OCI-LY7 (cell line): ENCODE results near the gene DTWD2. TPM values are rescaled to one million over a fixed set of nuclear protein-coding genes. Genes with fewer than 3 reads are reported as not detected.

Experiments
- BruUV-seq: library from RNA; stranded (reverse); fragments of 400-500 nt; replicated peaks from 2 replicates; lab custom pipeline; 2021; lab: Mats Ljungman, UMichigan
- CTCF ChIA-PET: fragments of 300-600 bp; sonication (Branson Sonifier 250); formaldehyde crosslinking; loops from one replicate; lab custom pipeline; 2022; ENCODE audit warnings: antibody characterized with exemption; ENCODE audit not compliant: unreplicated experiment; lab: Charles Lee
- POLR2A ChIA-PET: fragments of 300-600 bp; sonication (Branson Sonifier 250); formaldehyde crosslinking; loops from one replicate; lab custom pipeline; 2022; ENCODE audit warnings: antibody characterized with exemption; lab: Charles Lee
- DNase-seq: peaks from one replicate; pipeline ENCODE4 v3.0.0-alpha.2; 2015; ENCODE audit warnings: low spot score
- H2AFZ ChIP-seq: fragments of 200-600 bp; sonication (generic), shearing (Covaris generic); 2 replicates; pipeline ENCODE4 v1.6.1; 2014; ENCODE audit warnings: mild to moderate bottlenecking, antibody characterized with exemption, low read length, moderate library complexity
- H3K27ac ChIP-seq: fragments of 200-600 bp; sonication (generic); 2 replicates; pipeline ENCODE4 v1.5.1; 2014; ENCODE audit warnings: mixed run types, low read depth, mild to moderate bottlenecking, moderate library complexity, low read length, inconsistent platforms; ENCODE audit not compliant: poor library complexity, severe bottlenecking
- H3K36me3 ChIP-seq: fragments of 200-600 bp; sonication (generic); 2 replicates; pipeline ENCODE4 v1.6.1; 2014; ENCODE audit warnings: mild to moderate bottlenecking, antibody characterized with exemption, low read length, moderate library complexity, mixed read lengths; ENCODE audit not compliant: insufficient read depth
- H3K4me1 ChIP-seq: fragments of 200-600 bp; sonication (generic); 2 replicates; pipeline ENCODE4 v1.5.1; 2014; ENCODE audit warnings: mild to moderate bottlenecking, low read length; ENCODE audit not compliant: insufficient read depth, poor library complexity, severe bottlenecking
- H3K4me2 ChIP-seq: fragments of 200-600 bp; sonication (generic); 2 replicates; pipeline ENCODE4 v1.6.1; 2014; ENCODE audit warnings: mild to moderate bottlenecking, low read length
- H3K4me3 ChIP-seq: fragments of 200-600 bp; sonication (generic); 2 replicates; pipeline ENCODE4 v1.5.1; 2014; ENCODE audit warnings: mild to moderate bottlenecking, low read depth, low read length; ENCODE audit not compliant: poor library complexity, severe bottlenecking
- H3K79me2 ChIP-seq: fragments of 200-600 bp; sonication (generic); 2 replicates; pipeline ENCODE4 v1.6.1; 2016; ENCODE audit warnings: low read depth, mild to moderate bottlenecking, low read length, moderate library complexity, mixed read lengths; ENCODE audit not compliant: insufficient read depth
- H3K9me2 ChIP-seq: fragments of 200-600 bp; sonication (generic); 2 replicates; pipeline ENCODE4 v1.6.1; 2016; ENCODE audit warnings: mild to moderate bottlenecking, low read length, mixed read lengths; ENCODE audit not compliant: insufficient read depth
- H3K9me3 ChIP-seq: fragments of 200-600 bp; sonication (generic); 2 replicates; pipeline ENCODE4 v1.6.1; 2014; ENCODE audit warnings: mild to moderate bottlenecking, mixed run types, low read length, mixed read lengths
- H4K20me1 ChIP-seq: fragments of 200-600 bp; sonication (generic); 2 replicates; pipeline ENCODE4 v1.6.1; 2014; ENCODE audit warnings: mild to moderate bottlenecking, antibody characterized with exemption, low read length, moderate library complexity, mixed read lengths; ENCODE audit not compliant: insufficient read depth
- CTCF ChIP-seq: fragments of 200-600 bp; sonication (generic); conservative IDR thresholded peaks from 2 replicates; pipeline ENCODE4 v1.5.1; 2014; ENCODE audit warnings: mild to moderate bottlenecking, antibody characterized with exemption, low read length, moderate library complexity, mixed read lengths
- EZH2phosphoT487 ChIP-seq: fragments of 200-600 bp; sonication (generic); IDR thresholded peaks from 2 replicates; pipeline ENCODE4 v1.6.1; 2018; ENCODE audit warnings: low read depth, borderline replicate concordance, mild to moderate bottlenecking, mixed run types, antibody characterized with exemption, low read length, moderate library complexity, mixed read lengths
- intact Hi-C: fragments of 100-400 bp; cut with micrococcal nuclease; formaldehyde crosslinking; loops from one replicate; pipeline ENCODE4 v1.10.0; 2022; ENCODE audit not compliant: unreplicated experiment
- total RNA-seq, 2 experiments: library from RNA; depleted of rRNA in 1 of 2; stranded (reverse); fragments of >200 nt in 1 of 2; shearing (Covaris generic) in 1 of 2; gene quantifications; 2 replicates each; pipeline ENCODE4 v1.2.3, GENCODE V29; 2014 to 2022

DTWD2 gene
- total RNA-seq, 2 experiments from 2014 or later, result 4.2 to 6.4 TPM

GRCh38 chr5:119031905-119032304 lies 43.6 kb upstream of the DTWD2 start:
- TF ChIP-seq CTCF (no peak), EZH2phosphoT487 (no peak)
- Histone ChIP-seq H3K4me1 (peaks cover 69% of the 10 kb centered on the region), H3K9me3 (peaks cover 6% of the 10 kb centered on the region; the same call in 1 of the 2 replicates), H3K27ac (peak overlapping the region; percentile 97), H3K4me3 (peak overlapping the region; percentile 44), H2AFZ (peak overlapping the region; percentile 93; the same call in 1 of the 2 replicates), H3K4me2 (peak overlapping the region; percentile 74), H4K20me1 (no peaks in the 10 kb centered on the region), H3K79me2 (no peaks in the 10 kb centered on the region), H3K36me3 (no peaks in the 10 kb centered on the region), H3K9me2 (no peaks in the 10 kb centered on the region)
- intact Hi-C loops, result loop anchor here (1.0 to 2.0 kb wide), 2 partner anchors 38 to 309 kb away; no protein-coding TSS in a partner anchor
- ChIA-PET CTCF (interaction anchor here (0.6 to 2.3 kb wide), 4 partner anchors 9 to 39 kb away, joined by 3 to 7 read pairs (median 4); partner anchors contain the start of gene DMXL1), POLR2A (interaction anchor here (0.7 to 4.1 kb wide), 11 partner anchors 9 to 419 kb away, joined by 3 to 26 read pairs (median 6); partner anchors contain the start of gene DMXL1)
- peak; percentile 76 for DNase-seq
- no TSS peak for BruUV-seq

- no peaks in the 10 kb centered on the region for H3K9me2 ChIP-seq
- H3K27ac ChIP-seq, result peak overlapping the region; percentile 97
- H3K4me3 ChIP-seq, result peak overlapping the region; percentile 44
- no peak for TF ChIP-seq EZH2phosphoT487
- no peak for TF ChIP-seq CTCF
- peak overlapping the region; percentile 74 for H3K4me2 ChIP-seq
- DNase-seq, result peak; percentile 94
- peak overlapping the region; percentile 93; the same call in 1 of the 2 replicates for H2AFZ ChIP-seq
- H3K9me3 ChIP-seq, result peaks cover 6% of the 10 kb centered on the region; the same call in 1 of the 2 replicates
- no TSS peak for BruUV-seq
- ChIA-PET CTCF (interaction anchor here (0.6 kb wide), 2 partner anchors 44 to 422 kb away, joined by 3 read pairs; no protein-coding TSS in a partner anchor), POLR2A (interaction anchor here (0.6 to 4.1 kb wide), 16 partner anchors 11 to 420 kb away, joined by 3 to 26 read pairs (median 4); partner anchors contain the start of gene DMXL1)
- peaks cover 69% of the 10 kb centered on the region for H3K4me1 ChIP-seq
- H3K36me3 ChIP-seq, result no peaks in the 10 kb centered on the region
- no peaks in the 10 kb centered on the region for H4K20me1 ChIP-seq
- intact Hi-C loops, result loop anchor here (1.0 to 2.0 kb wide), 2 partner anchors 39 to 310 kb away; no protein-coding TSS in a partner anchor
- no peaks in the 10 kb centered on the region for H3K79me2 ChIP-seq
Measured at GRCh38 chr5:119031011-119031886, 42.9 kb upstream of the DTWD2 start.
